AG04449 (cell line): ENCODE data around the gene DGKI.

Experiments used
- CTCF ChIA-PET: fragments of 350-600 bp; formaldehyde crosslinking; extraction: SDS; loops from one replicate; lab custom pipeline; 2021; ENCODE audit warnings: antibody characterized with exemption; lab: Yijun Ruan, JAX
- POLR2A ChIA-PET: fragments of 400-600, 350-600 bp; formaldehyde crosslinking; extraction: SDS; loops from one replicate; lab custom pipeline; 2020; ENCODE audit warnings: antibody characterized with exemption, inconsistent platforms; lab: Yijun Ruan, JAX
- DNase-seq: peaks from one replicate; pipeline ENCODE4 v3.0.0-alpha.2; 2010; ENCODE audit warnings: low read depth, low spot score
- H3K4me3 ChIP-seq: 2 replicates; pipeline ENCODE4 v1.5.1; 2011; ENCODE audit warnings: low read depth, mild to moderate bottlenecking, control low read depth, low read length
- CTCF ChIP-seq: IDR thresholded peaks from one replicate; pipeline ENCODE4 v1.5.1; 2011; ENCODE audit warnings: mild to moderate bottlenecking, moderate library complexity, low read length, control low read depth, inconsistent platforms; ENCODE audit not compliant: insufficient read depth; ENCODE audit errors: missing control alignments

The DGKI gene

GRCh38 chr7:137760111-137760510 lies 86.7 kb downstream of the DGKI start:
- TF ChIP-seq CTCF = no peak
- DNase-seq = no peak
- no peak overlapping the region for H3K4me3 ChIP-seq
- ChIA-PET CTCF (no interaction called here), POLR2A (no interaction called here)

GRCh38 chr7:137757146-137757925 lies 89.4 kb downstream of the DGKI start:
- no peak for DNase-seq
- ChIA-PET CTCF (interaction anchor here (0.9 to 1.5 kb wide), 3 partner anchors 9 to 11 kb away, joined by 3 to 5 read pairs (median 4); no protein-coding TSS in a partner anchor), POLR2A (no interaction called here)
- no peak overlapping the region for H3K4me3 ChIP-seq
- no peak for TF ChIP-seq CTCF

- ChIA-PET POLR2A (no interaction called here), CTCF (interaction anchor here (0.9 kb wide), 1 partner anchor 10 kb away, joined by 3 read pairs; no protein-coding TSS in a partner anchor)
- DNase-seq = no peak
These were observed 90.7 kb downstream of the DGKI start for GRCh38 chr7:137755846-137756651.

GRCh38 chr7:137755427-137755826 lies 91.3 kb downstream of the DGKI start:
- no peak for TF ChIP-seq CTCF
- CTCF ChIA-PET = interaction anchor here (0.9 kb wide), 1 partner anchor 11 kb away, joined by 3 read pairs; no protein-coding TSS in a partner anchor
- POLR2A ChIA-PET = no interaction called here
- no peak overlapping the region for H3K4me3 ChIP-seq
- no peak for DNase-seq

More at GRCh38 chr7:137755846-137756651, 90.7 kb downstream of the DGKI start:
- H3K4me3 ChIP-seq = no peak overlapping the region
- TF ChIP-seq CTCF = no peak

- ChIA-PET POLR2A (no interaction called here), CTCF (interaction anchor here (1.1 kb wide), 1 partner anchor 10 kb away, joined by 4 read pairs; no protein-coding TSS in a partner anchor)
- TF ChIP-seq CTCF = no peak
- no peak overlapping the region for H3K4me3 ChIP-seq
- DNase-seq = no peak
These were observed 92.6 kb downstream of the DGKI start for GRCh38 chr7:137753948-137754851.
